Measurements from ENCODE around the gene XPR1. TPM values are rescaled to one million over a fixed set of nuclear protein-coding genes. Genes with fewer than 3 reads are reported as not detected.

The XPR1 gene
- total RNA-seq, 4 donors from 2014 or later = 16.8 to 25.3 (median 18.8) TPM

DNA sequence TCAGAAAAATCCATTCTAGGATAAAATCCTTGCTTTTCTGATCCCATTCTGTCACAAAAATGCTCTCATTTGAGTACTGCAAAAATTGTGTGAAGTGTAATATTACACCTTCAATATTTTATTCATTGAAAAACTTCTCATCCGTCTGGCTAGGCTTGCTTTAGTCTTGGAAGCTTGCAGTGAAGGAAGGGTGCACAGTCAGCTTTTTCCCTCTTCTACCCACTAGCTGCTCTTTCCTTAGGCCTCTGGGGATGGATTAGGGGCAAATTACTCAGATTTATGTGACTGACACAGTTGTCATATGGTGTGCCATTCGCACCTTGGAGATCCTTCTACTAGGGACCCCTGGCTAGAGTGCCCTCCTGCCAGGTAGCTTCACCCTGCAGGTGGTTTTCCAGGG, 40.9 kb upstream of the XPR1 start:
- 82 to 86% methylated on average over 2 of the region's 2 CpGs for WGBS, 2 donors
- no peaks in the 10 kb centered on the region for H3K36me3 ChIP-seq
- no peak overlapping the region for H3K4me3 ChIP-seq
- peaks cover 0 to 2% (median 0%) of the 10 kb centered on the region in 4 donors for H3K9me3 ChIP-seq
- H3K27me3 ChIP-seq = no peaks in the 10 kb centered on the region
- TF ChIP-seq EP300 (IDR thresholded peaks at IDR 0.05) = no peak
- no peak for TF ChIP-seq POLR2A (IDR thresholded peaks at IDR 0.05)
- TF ChIP-seq, protein P1, sequence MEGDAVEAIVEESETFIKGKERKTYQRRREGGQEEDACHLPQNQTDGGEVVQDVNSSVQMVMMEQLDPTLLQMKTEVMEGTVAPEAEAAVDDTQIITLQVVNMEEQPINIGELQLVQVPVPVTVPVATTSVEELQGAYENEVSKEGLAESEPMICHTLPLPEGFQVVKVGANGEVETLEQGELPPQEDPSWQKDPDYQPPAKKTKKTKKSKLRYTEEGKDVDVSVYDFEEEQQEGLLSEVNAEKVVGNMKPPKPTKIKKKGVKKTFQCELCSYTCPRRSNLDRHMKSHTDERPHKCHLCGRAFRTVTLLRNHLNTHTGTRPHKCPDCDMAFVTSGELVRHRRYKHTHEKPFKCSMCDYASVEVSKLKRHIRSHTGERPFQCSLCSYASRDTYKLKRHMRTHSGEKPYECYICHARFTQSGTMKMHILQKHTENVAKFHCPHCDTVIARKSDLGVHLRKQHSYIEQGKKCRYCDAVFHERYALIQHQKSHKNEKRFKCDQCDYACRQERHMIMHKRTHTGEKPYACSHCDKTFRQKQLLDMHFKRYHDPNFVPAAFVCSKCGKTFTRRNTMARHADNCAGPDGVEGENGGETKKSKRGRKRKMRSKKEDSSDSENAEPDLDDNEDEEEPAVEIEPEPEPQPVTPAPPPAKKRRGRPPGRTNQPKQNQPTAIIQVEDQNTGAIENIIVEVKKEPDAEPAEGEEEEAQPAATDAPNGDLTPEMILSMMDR (IDR thresholded peaks at IDR 0.05) = no peak
- H3K27ac ChIP-seq = no peak overlapping the region
- H3K4me1 ChIP-seq = no peaks in the 10 kb centered on the region
- no peak for DNase-seq (ENCODE audit: low spot score in 2 of 2)

DNA sequence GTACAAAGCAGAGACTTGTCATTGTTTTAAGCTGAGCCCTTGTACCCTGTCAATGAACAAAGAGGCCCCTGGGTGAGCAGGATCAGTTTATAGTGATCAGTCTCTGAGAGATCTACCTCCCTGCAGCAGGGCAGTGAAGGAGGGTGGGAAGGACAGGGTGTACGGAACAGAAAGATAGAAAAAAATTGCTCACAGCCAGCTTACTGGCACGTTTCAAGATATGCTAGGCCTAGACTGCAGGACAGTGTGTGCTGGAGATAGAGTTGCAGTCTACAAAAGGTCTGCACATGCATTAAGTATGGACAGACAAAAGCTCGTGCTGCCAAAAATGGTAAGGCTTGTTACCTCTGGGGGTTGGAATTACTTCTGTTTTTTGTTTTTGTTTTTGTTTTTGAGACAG, 38.4 kb upstream of the XPR1 start:
- Histone ChIP-seq H3K36me3 (no peaks in the 10 kb centered on the region), H3K27ac (no peak overlapping the region), H3K9me3 (no peaks in the 10 kb centered on the region), H3K4me1 (peaks cover 0 to 4% (median 0%) of the 10 kb centered on the region in 4 donors), H3K27me3 (no peaks in the 10 kb centered on the region), H3K4me3 (no peak overlapping the region)
- WGBS, 2 donors = 70 to 72% methylated on average over 3 of the region's 3 CpGs
- no peak for TF ChIP-seq POLR2A (IDR thresholded peaks at IDR 0.05)
- no peak for TF ChIP-seq EP300 (IDR thresholded peaks at IDR 0.05)
- TF ChIP-seq, protein P1 (IDR thresholded peaks at IDR 0.05) = no peak
- DNase-seq (ENCODE audit: low spot score in 2 of 2) = no peak

DNA sequence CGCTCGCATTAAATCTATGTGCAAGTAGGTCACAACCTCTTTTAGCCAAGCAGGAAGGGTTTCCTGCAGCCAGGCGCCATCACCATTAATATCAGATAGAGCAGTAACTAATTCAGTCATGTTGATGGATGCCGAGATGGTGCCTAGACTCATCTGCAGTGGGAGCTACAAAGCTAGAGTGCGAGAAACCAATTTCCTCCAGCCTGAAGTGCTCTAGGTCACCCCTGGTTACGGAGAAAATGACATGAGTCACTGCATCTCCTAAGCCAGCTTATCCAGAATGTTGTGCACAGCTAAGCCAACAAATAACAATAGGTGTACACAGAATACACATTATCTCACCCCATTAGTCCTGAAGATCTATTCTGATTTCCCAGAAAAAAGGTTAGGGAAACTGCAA, 37.1 kb upstream of the XPR1 start:
- TF ChIP-seq, protein P1 (IDR thresholded peaks at IDR 0.05) = no peak
- TF ChIP-seq POLR2A (IDR thresholded peaks at IDR 0.05) = no peak
- no peak for TF ChIP-seq EP300 (IDR thresholded peaks at IDR 0.05)
- WGBS, 2 donors = 77 to 84% methylated on average over 6 of the region's 6 CpGs
- no peaks in the 10 kb centered on the region for H3K9me3 ChIP-seq
- H3K4me3 ChIP-seq = no peak overlapping the region
- no peak overlapping the region for H3K27ac ChIP-seq
- H3K27me3 ChIP-seq = no peaks in the 10 kb centered on the region
- DNase-seq (ENCODE audit: low spot score in 2 of 2) = no peak
- peaks cover 0 to 5% (median 0%) of the 10 kb centered on the region in 4 donors for H3K4me1 ChIP-seq
- no peaks in the 10 kb centered on the region for H3K36me3 ChIP-seq

DNA sequence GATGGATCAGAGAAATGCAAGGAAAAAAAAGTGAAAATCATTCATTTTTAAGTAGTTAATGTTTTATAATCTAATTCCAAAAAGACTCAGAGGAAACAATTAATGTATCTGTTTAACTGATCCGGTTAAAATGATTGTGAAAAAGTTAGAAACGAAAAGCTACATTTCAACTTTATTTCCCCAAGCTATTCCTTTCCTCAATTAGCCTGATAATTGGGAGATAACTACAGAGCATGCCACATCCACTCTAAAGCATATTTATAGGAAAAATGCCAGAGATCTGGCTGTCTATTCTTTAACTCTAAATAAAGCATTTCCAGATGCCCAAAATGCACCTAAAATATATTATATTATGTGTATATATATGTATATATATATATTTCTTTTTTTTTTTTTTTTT, 35.9 kb upstream of the XPR1 start:
- H3K4me1 ChIP-seq = peaks cover 0 to 5% (median 0%) of the 10 kb centered on the region in 4 donors
- WGBS, 2 donors = 67 to 68% methylated on average over 2 of the region's 2 CpGs
- H3K27ac ChIP-seq = no peak overlapping the region
- no peaks in the 10 kb centered on the region for H3K36me3 ChIP-seq
- no peak for DNase-seq (ENCODE audit: low spot score in 2 of 2)
- H3K27me3 ChIP-seq = no peaks in the 10 kb centered on the region
- H3K9me3 ChIP-seq = no peaks in the 10 kb centered on the region
- TF ChIP-seq, protein P1 (IDR thresholded peaks at IDR 0.05) = no peak
- TF ChIP-seq EP300 (IDR thresholded peaks at IDR 0.05) (no peak), POLR2A (IDR thresholded peaks at IDR 0.05) (no peak)
- no peak overlapping the region for H3K4me3 ChIP-seq

DNA sequence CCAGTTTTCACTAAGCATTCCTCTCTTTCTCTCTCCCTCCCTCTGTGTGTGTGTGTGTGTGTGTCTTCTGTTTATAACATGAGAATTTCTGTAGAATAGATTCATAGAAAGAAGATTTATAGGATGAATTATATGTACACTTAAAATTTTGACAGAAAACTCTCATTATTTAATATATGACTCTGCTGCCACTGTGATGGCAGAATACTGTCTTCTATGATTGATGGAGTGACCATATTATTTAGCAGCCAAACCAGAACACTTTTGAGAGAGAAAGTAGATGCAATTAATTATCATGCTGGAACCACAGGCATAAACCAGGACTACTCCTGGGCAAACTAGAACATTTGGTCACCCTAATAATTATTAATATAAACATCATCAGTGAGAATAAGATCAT, 34.3 kb upstream of the XPR1 start:
- Histone ChIP-seq H3K27ac (no peak overlapping the region), H3K36me3 (no peaks in the 10 kb centered on the region), H3K4me1 (peaks cover 0 to 5% (median 0%) of the 10 kb centered on the region in 4 donors), H3K4me3 (no peak overlapping the region), H3K9me3 (no peaks in the 10 kb centered on the region), H3K27me3 (no peaks in the 10 kb centered on the region)
- TF ChIP-seq POLR2A (IDR thresholded peaks at IDR 0.05) (no peak), EP300 (IDR thresholded peaks at IDR 0.05) (no peak)
- TF ChIP-seq, protein P1 (IDR thresholded peaks at IDR 0.05) = no peak
- no peak for DNase-seq (ENCODE audit: low spot score in 2 of 2)
